HT-29 (cell line): ENCODE data around the gene RHPN2. TPM values are rescaled to one million over a fixed set of nuclear protein-coding genes. Genes with fewer than 3 reads are reported as not detected.
"Not testable (repeated sequence)": the region's sequence is repeated elsewhere in the genome, so short reads cannot be mapped to it uniquely, and the experiment has no call there.

Experiments
- DNase-seq: peaks from one replicate; pipeline ENCODE4 v3.0.0-alpha.2; 2015; ENCODE audit warnings: low spot score
- small RNA-seq: library from RNA; depleted of rRNA; stranded (forward); fragments of <200 nt; gene quantifications from one replicate; pipeline ENCODE3, GENCODE V24; 2014
- total RNA-seq: library from RNA; depleted of rRNA; stranded (reverse); fragments of >200 nt; shearing (Covaris generic); gene quantifications from 2 replicates; pipeline ENCODE4 v1.2.3, GENCODE V29; 2014; rRNA removed

Gene RHPN2
- total RNA-seq, 1 experiment from 2014 or later: 102 TPM

DNA sequence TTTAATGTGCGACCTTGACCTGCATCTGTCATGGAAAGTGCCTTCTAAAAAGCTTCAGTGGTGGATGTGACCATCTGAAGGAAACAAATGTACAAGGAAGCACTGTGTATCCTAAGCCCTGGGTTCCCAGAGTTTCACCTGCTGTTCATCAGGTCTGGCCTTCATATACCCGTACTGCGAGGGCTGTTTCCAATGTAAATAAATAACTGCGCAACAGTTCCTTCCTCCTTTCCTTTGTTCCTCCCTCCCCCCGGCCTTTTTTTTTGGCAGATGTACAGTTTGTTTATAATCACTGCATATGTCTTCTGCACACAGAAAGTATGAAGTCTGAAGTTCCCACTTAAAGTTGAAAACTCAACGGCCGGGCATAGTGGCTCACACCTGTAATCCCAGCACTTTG, 87.4 kb downstream of the RHPN2 start:
- DNase-seq: no peak

DNA sequence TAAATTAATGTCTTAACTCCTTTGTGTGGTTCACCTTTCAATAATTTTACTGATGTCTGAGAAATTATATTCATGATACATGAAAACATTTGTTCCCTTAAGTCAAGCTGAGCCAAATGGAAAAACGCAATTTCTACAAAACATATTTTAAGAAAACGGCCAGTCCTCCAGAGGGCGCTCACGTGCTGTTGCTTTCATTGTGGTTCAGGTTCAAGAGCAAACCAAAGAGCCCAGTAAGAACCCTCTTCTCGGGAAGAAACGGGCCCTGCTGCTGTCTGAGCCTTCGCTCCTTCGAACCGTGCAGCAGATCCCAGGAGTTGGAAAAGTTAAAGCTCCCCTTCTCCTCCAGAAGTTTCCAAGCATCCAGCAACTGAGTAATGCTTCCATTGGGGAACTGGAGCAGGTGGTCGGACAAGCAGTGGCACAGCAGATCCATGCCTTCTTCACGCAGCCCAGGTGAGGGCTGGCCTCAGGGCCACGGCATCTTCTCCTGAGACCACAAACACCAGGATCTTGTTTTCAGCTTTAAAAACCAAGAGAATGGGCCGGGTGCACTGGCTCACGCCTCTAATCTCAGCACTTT, 88.4 kb downstream of the RHPN2 start:
- peak; percentile 98 for DNase-seq

DNA sequence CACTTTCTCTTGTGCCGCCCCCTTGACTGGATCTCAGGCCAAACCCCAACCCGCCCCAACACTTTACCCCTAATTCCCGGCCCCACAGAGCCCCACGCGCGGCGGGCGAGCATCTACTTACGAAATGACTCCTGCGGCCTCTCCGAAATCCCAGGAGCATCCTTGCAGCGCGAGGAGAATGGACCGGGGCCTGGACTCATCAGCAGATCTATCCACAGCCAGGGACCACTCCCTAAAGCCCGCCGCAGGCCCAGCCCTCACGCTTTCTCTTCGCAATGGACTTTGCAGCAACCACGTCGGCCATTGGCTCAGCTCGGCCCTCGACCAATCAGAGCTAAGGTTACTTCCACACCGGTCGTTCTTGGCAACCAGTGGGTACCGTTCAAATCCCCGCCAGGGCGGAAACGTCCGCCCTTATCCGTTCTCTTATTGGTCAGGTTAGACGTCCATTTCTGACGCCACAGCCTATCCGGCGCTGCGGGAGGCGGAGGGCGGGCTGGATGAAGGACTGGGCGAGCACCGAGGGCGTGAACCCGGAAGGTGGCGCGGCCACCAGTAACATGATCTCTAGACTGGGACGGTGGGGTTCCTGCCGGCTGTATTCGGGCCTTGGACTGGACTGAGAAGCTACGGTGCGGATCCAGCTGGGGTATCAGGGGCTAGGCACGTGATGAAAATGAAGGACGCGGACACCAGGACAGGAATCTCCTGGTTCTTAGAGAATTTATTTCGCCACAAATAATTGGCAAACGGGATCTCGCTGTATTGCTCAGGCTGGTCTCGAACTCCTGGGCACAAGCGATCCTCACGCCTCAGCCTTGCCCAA, 92.8 kb downstream of the RHPN2 start, which contains the start of the genes CEP89 and FAAP24:
Gene CEP89, minus strand, starts transcription at position 244 of the 826 bp plus-strand sequence. Its CDS starts 84 bp downstream, at position 160.
Gene FAAP24, plus strand, starts transcription at position 528 of the 826 bp plus-strand sequence. CDS start 955 bp downstream, outside the sequence.
- peak; percentile 100 for DNase-seq

DNA sequence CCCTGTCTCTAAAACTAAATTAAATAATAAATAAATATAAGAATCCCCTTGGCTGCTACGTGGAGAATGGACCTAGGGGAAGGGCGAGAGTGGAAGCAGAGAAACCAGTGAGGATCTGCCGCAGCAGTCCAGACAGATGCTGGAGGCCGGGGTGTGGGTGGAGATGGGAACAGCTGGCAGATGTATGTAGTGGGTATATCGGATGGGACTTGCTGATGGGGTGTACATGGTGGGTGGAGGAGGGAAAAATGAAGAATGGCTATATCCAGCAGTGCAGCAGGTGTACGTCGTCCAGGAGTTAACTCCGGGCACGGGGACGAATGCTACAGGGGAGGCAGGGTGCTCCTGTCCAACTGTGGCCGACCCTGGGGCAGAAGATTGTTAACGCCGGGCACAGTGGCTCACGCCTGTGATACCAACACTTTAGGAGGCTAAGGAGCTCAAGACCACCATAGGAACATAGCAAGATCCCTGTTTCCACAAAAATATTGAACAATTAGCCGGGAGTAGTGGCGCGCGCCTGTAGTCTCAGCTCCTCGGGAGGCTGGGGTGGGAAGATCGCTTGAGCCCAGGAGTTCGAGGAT, 93.6 kb downstream of the RHPN2 start:
- DNase-seq: peak; percentile 33

DNA sequence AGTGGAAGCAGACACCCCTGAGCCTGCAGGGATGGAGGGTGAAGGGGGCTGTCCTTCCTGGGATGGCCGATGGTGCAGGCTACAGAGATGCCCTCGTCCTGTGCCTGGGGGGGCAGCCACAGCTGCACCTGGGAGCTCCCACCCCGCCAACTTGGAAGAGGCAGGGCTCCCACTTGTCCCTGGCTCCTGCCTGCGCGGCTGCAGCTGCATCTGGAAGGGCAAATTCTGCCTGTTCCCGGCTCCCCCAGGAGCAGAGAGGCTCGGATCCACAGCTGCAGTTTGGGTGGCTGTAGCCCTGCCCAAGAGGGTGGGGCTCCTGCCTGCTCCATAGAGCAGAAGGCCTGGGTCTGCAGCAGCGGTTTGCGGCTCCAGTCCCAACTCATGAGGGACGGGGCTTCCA, 95.1 kb downstream of the RHPN2 start:
- no peak for DNase-seq

DNA sequence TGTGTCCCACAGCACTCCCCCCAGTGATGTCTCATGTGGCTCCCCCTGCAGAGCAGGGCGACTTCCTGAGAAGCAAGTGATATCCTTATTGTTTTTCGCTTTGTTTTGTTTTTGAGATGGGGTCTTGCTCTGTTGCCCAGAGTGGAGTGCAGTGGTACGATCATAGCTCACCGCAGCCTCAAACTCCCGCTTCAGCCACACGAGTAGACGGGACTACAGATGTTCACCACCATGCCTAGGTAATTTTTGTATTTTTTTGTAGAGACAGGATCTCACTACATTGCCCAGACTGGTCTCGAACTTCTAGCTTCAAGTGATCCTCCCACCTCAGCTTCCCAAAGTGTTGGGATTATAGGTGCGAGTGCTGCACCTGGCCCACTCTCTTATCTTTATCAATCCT, 97.9 kb downstream of the RHPN2 start:
- no peak for DNase-seq

DNA sequence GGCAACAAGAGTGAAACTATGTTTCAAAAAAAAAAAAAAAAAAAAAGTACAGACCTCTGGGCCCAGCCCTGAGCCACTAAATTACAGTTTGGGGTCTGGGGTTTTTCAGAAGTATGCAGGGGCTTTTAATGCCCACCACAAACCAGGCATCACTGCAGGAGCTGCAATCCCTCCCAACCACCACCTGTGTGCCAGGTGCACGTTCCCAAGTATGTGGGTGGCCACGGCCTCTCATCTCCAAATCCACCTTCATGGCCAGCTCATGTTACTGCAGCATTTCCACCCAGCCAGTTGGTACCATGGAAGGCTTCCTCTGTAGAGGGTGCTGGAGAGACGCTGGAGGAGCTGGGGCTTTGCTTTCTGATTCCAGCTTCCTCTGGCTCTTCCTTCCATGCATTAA, 119.4 kb downstream of the RHPN2 start:
- DNase-seq: no peak

DNA sequence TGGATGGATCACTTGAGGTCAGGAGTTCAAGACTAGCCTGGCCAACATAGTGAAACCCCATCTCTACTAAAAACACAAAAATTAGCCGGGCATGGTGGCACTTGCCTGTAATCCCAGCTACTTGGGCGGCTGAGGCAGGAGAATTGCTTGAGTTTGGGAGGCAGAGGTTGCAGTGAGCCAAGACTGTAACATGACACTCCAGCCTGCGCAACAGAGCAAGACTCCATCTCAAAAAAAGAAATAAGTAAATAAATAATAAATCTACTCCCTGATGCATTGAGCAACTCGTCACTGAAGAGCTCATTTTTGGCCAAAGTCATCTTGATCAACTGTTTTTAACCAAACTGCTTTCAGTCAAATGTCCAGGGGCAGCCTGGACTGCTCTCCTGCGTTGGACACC, 123.4 kb downstream of the RHPN2 start:
- DNase-seq: not testable (repeated sequence)

DNA sequence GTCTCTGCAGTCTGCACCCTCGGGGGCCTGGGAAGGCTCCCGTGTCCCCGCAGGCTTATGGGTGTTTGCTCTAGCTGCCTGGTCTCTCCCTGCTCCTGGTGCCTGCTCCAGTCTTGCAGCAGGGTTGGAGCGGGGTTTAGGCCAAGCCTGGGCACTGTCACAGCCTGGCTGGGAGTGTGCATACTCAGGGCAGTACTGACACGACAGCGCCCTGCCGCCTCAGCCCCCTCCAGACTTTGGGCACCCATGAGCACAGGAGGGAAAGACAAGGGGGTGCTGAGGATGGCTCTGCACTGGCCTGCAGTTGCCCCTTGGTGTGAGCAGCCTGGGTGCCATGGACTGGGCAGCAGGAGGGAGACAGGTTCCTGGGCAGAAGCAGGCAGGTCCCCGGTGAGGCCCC, 128.6 kb downstream of the RHPN2 start:
- no peak for DNase-seq

DNA sequence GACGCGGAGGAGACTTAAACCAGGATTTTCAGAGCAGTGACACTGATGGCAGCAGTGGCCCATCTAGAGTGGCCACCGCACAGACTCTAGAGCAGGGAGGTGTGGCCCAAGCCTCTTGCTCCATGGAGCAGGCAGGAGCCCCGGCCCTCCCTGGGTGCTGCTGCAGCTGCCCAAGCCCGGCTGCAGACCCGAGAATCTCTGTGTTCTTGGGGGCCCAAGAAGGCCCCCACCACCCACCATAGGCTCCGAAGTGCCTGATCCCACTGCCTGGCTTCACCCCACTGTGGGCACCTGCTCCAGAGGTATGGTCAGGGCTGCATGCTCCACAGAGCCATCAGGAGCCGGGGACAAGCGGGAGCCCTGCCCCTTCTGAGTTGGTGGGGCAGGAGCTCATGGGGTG, 129.1 kb downstream of the RHPN2 start:
- DNase-seq: no peak

DNA sequence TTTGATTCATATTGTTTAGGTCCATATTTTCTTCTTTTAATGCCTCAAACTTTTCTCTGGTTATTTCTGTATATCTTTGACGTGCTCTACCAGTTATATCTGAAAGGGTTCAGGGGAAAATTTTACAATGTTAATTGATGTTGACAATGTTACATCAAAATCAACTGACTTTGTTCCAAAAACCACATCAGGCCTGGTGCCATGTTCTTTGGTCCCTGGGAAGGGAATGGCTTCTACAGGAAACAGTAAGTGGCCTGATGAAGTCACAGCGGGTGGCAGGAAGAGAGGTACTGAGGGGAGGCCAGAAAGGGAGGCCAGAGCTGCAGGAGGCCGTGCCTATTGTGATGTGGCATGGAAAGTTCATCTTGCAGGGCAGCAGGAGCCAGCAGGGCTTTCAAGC, 131.1 kb downstream of the RHPN2 start:
- no peak for DNase-seq

DNA sequence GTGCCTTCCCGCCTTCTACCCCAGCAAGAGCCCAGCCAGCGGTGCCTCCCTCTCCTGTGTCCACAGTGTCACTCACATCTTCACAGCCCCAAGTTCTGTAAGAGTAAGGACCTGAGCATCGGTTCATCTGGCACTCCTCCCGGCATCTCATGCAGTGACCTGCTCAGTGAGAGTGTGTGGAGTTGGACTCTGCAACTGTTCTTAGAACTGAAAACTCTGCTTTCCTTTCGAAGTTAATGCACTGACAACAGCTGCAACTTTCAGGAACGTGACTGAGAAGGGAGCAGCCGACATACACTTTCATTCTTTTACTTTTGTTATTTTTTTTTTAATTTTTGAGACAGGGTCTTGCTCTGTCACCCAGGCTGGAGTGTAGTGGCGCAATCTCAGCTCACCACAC, 134.1 kb downstream of the RHPN2 start:
- no peak for DNase-seq

DNA sequence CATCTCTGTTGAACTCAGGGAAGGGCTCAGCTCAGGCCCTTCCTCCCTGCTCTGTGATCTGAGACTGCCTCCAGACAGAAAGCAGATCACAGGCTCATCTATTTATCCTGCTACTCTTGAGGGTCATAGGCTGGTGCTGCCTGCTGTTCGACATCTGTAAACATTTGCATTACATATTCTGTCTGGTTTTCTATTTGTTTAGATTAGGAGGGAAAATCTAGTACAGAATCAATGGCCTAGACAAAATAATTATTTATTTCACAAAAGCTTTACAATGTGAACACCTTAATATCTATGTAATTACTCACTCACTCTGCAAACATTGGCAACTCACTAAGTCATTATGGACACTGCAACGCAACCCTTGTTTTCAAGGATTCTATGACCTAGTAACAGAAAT, 135.9 kb downstream of the RHPN2 start:
- DNase-seq: peak; percentile 38

Small RNAs within 50 kb of the gene (small RNA-seq; reads per million reads assigned to genes)
- gene AC008521.1: not detected
- gene AC008521.2: not detected

Other genes starting within 250 kb of the RHPN2 start
- gene SLC7A9, start 195.1 kb downstream of the RHPN2 start, total RNA-seq: 0.28 and 0.60 TPM in 2 replicates
- gene CEP89, start 92.9 kb downstream of the RHPN2 start, total RNA-seq: 26.2 and 30.3 TPM in 2 replicates
- 5.7 and 5.8 TPM in 2 replicates for gene FAAP24, start 92.6 kb downstream of the RHPN2 start, total RNA-seq
- gene GPATCH1, start 16.3 kb upstream of the RHPN2 start, total RNA-seq: 10.8 and 13.6 TPM in 2 replicates
- not detected in 2 replicates for gene WDR88, start 67.2 kb upstream of the RHPN2 start, total RNA-seq
- not detected in 2 replicates for gene LRP3, start 129.4 kb upstream of the RHPN2 start, total RNA-seq
- gene SLC7A10, start 161.0 kb upstream of the RHPN2 start, total RNA-seq: not detected in 2 replicates
- gene CEBPA, start 237.6 kb upstream of the RHPN2 start, total RNA-seq: 16.9 and 21.3 TPM in 2 replicates